Uterus (tissue), 2 donors: Measurements from ENCODE around the gene MAP4K5.

Source experiments
- CTCF ChIP-seq, 4 experiments: fragments of 200-600 bp in 2 of 4; fragments of 450-650 bp in 2 of 4; sonication (generic) in 2 of 4; IDR thresholded peaks; one replicate each; pipeline ENCODE4 v1.5.1; 2016 to 2019; ENCODE audit warnings: antibody characterized with exemption in 4 of 4, mild to moderate bottlenecking in 2 of 4, moderate library complexity in 1 of 4
- POLR2A ChIP-seq, 2 donors: fragments of 450-650 bp; IDR thresholded peaks; one replicate each; pipeline ENCODE4 v1.6.1; 2016; ENCODE audit warnings: antibody characterized with exemption in 2 of 2, mild to moderate bottlenecking in 1 of 2, moderate library complexity in 1 of 2

- TF ChIP-seq CTCF (IDR thresholded peaks at IDR 0.05): no peak
- no peak for TF ChIP-seq POLR2A (IDR thresholded peaks at IDR 0.05)
Measured at GRCh38 chr14:50551877-50552276, 19.5 kb upstream of the MAP4K5 start.
